ENCODE data around the gene MAP3K4.

DNA sequence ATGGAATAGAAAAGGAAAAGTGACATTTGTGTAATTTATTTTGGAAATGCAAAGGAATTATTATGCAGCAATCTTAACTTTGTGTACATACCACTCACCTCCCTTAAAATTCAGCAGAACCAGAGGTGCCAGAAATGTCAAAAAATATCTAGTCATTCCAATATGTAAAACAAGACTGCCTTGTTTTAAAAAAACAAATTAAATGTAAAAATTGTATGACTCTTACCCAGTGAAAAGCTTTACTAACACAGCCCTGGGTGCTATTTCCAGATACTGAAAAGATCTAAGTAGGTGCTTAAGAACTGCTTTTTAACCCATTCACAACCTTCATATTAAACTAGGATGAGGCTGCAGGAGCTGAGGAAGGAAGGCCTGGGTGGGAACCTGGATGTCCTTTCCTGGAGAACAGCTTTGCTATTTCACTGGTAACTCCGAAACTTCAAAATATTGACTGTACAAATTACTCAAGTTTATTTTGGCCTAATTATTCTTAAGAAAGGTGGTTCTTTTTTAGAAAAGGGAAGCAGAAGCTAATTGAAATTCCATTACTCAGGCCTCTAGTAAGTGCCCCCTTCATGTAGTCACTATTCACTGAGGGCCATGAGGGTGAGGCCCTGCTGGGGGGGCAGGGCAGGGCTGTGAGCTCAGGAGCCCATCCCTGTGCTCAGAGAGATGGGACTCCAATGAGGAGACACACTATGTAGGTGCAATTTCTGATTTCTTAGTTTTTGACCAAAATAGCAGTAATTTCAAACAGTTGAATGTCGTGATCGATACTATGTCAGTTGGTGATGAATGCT lies 139.6 kb downstream of the MAP3K4 start:
- TF ChIP-seq, protein P1, sequence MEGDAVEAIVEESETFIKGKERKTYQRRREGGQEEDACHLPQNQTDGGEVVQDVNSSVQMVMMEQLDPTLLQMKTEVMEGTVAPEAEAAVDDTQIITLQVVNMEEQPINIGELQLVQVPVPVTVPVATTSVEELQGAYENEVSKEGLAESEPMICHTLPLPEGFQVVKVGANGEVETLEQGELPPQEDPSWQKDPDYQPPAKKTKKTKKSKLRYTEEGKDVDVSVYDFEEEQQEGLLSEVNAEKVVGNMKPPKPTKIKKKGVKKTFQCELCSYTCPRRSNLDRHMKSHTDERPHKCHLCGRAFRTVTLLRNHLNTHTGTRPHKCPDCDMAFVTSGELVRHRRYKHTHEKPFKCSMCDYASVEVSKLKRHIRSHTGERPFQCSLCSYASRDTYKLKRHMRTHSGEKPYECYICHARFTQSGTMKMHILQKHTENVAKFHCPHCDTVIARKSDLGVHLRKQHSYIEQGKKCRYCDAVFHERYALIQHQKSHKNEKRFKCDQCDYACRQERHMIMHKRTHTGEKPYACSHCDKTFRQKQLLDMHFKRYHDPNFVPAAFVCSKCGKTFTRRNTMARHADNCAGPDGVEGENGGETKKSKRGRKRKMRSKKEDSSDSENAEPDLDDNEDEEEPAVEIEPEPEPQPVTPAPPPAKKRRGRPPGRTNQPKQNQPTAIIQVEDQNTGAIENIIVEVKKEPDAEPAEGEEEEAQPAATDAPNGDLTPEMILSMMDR (conservative IDR thresholded peaks at IDR 0.05; ENCODE audit: low read length), result no peak
- TF ChIP-seq EZH2phosphoT487 (IDR thresholded peaks at IDR 0.05; ENCODE audit: borderline replicate concordance, low read depth, low read length), result no peak
